GM21723 (cell line): ENCODE data around the gene SULF2.

ENCODE experiments used
- ATAC-seq: cut with Tn5 transposase; IDR thresholded peaks from one replicate; pipeline ENCODE4 v1.9.1; 2021; ENCODE audit warnings: mild to moderate bottlenecking, moderate library complexity; ENCODE audit not compliant: unreplicated experiment

SULF2 gene

GRCh38 chr20:47719211-47719610, 66.1 kb downstream of the SULF2 start:
- ATAC-seq, result no peak

GRCh38 chr20:47718398-47718797, 66.9 kb downstream of the SULF2 start:
- ATAC-seq, result no peak

GRCh38 chr20:47717421-47717820, 67.9 kb downstream of the SULF2 start:
- ATAC-seq, result no peak

- no peak for ATAC-seq
Measured at GRCh38 chr20:47713878-47714450, 71.3 kb downstream of the SULF2 start.

GRCh38 chr20:47713163-47713562, 72.1 kb downstream of the SULF2 start:
- ATAC-seq, result no peak

- no peak for ATAC-seq
Measured at GRCh38 chr20:47711046-47711752, 74.1 kb downstream of the SULF2 start.

- no peak for ATAC-seq
Measured at GRCh38 chr20:47710665-47711045, 74.6 kb downstream of the SULF2 start.

GRCh38 chr20:47708953-47709833, 76.1 kb downstream of the SULF2 start:
- no peak for ATAC-seq

- no peak for ATAC-seq
Measured at GRCh38 chr20:47708140-47708807, 77.0 kb downstream of the SULF2 start.

- no peak for ATAC-seq
Measured at GRCh38 chr20:47706345-47706744, 78.9 kb downstream of the SULF2 start.

- ATAC-seq, result no peak
Measured at GRCh38 chr20:47705497-47705856, 79.8 kb downstream of the SULF2 start.

- ATAC-seq, result no peak
Measured at GRCh38 chr20:47704746-47705496, 80.4 kb downstream of the SULF2 start.

GRCh38 chr20:47703748-47704147, 81.5 kb downstream of the SULF2 start:
- no peak for ATAC-seq

- ATAC-seq, result no peak
Measured at GRCh38 chr20:47701612-47702011, 83.7 kb downstream of the SULF2 start.

- no peak for ATAC-seq
Measured at GRCh38 chr20:47700327-47700726, 85.0 kb downstream of the SULF2 start.

GRCh38 chr20:47699818-47700217, 85.5 kb downstream of the SULF2 start:
- no peak for ATAC-seq

GRCh38 chr20:47698142-47698541, 87.1 kb downstream of the SULF2 start:
- no peak for ATAC-seq

- ATAC-seq, result no peak
Measured at GRCh38 chr20:47696856-47697255, 88.4 kb downstream of the SULF2 start.

- ATAC-seq, result no peak
Measured at GRCh38 chr20:47694021-47694818, 91.1 kb downstream of the SULF2 start.

GRCh38 chr20:47691625-47692024, 93.7 kb downstream of the SULF2 start:
- ATAC-seq, result no peak
